Mesendoderm (in vitro differentiated cells): ENCODE measurements around the gene RPS23.

Experiments used
- DNase-seq: peaks from one replicate; pipeline ENCODE4 v3.0.0; 2013
- H2AK5ac ChIP-seq: 2 replicates; pipeline ENCODE4 v1.6.1; 2013; ENCODE audit warnings: low read length, inconsistent platforms
- H2BK120ac ChIP-seq: 2 replicates; pipeline ENCODE4 v1.6.1; 2013; ENCODE audit warnings: low read depth, mild to moderate bottlenecking, low read length, moderate library complexity, mixed read lengths
- H2BK15ac ChIP-seq: replicated peaks from 2 replicates; pipeline ENCODE4 v1.6.1; 2013; ENCODE audit warnings: low read depth, mild to moderate bottlenecking, moderate library complexity
- H2BK5ac ChIP-seq: 2 replicates; pipeline ENCODE4 v1.6.1; 2013; ENCODE audit warnings: low read length, inconsistent platforms
- H3K18ac ChIP-seq: 2 replicates; pipeline ENCODE4 v1.6.1; 2013; ENCODE audit warnings: mild to moderate bottlenecking, low read length, mixed read lengths
- H3K23ac ChIP-seq: one replicate; pipeline ENCODE4 v1.6.1; 2013; ENCODE audit warnings: low read length
- H3K27ac ChIP-seq: 2 replicates; pipeline ENCODE4 v1.5.1; 2013; ENCODE audit warnings: low read depth, mild to moderate bottlenecking, inconsistent platforms, low read length, moderate library complexity
- H3K27me3 ChIP-seq: 2 replicates; pipeline ENCODE4 v1.6.1; 2013; ENCODE audit warnings: low read length, control low read depth, mild to moderate bottlenecking, inconsistent platforms; ENCODE audit not compliant: insufficient read depth, poor library complexity
- H3K36me3 ChIP-seq: 2 replicates; pipeline ENCODE4 v1.6.1; 2013; ENCODE audit warnings: low read length, inconsistent platforms; ENCODE audit not compliant: control insufficient read depth, insufficient read depth
- H3K4ac ChIP-seq: one replicate; pipeline ENCODE4 v1.6.1; 2013; ENCODE audit warnings: low read depth, mild to moderate bottlenecking, low read length, moderate library complexity
- H3K4me1 ChIP-seq: 2 replicates; pipeline ENCODE4 v1.6.1; 2013; ENCODE audit warnings: low read depth, low read length, inconsistent platforms; ENCODE audit not compliant: control insufficient read depth
- H3K4me2 ChIP-seq: 2 replicates; pipeline ENCODE4 v1.6.1; 2013; ENCODE audit warnings: low read length
- H3K4me3 ChIP-seq: 2 replicates; pipeline ENCODE4 v1.5.1; 2013; ENCODE audit warnings: mild to moderate bottlenecking, low read length
- H3K56ac ChIP-seq: one replicate; pipeline ENCODE4 v1.6.1; 2013; ENCODE audit warnings: low read length
- H3K79me1 ChIP-seq: 2 replicates; pipeline ENCODE4 v1.6.1; 2013; ENCODE audit warnings: low read length, inconsistent platforms
- H3K79me2 ChIP-seq: 2 replicates; pipeline ENCODE4 v1.6.1; 2013; ENCODE audit warnings: mild to moderate bottlenecking, low read length; ENCODE audit not compliant: control insufficient read depth, insufficient read depth
- H3K9ac ChIP-seq: 2 replicates; pipeline ENCODE4 v1.6.1; 2013; ENCODE audit warnings: low read length, inconsistent platforms
- H4K5ac ChIP-seq: one replicate; pipeline ENCODE4 v1.6.1; 2013; ENCODE audit warnings: low read length
- H4K8ac ChIP-seq: one replicate; pipeline ENCODE4 v1.6.1; 2013; ENCODE audit warnings: low read depth, mild to moderate bottlenecking, control low read depth, low read length, moderate library complexity
- WGBS: extraction: QIAGEN DNeasy Blood & Tissue Kit; methylation state at CpG from one replicate; pipeline ENCODE4 v1.1.7; 2013; ENCODE audit warnings: low lambda C conversion rate, missing lambda C conversion rate; ENCODE audit not compliant: insufficient coverage; ENCODE audit errors: extremely low coverage; 5-methylcytosine and 5-hydroxymethylcytosine counted together

The RPS23 gene

GRCh38 chr5:82255844-82256243 lies 22.3 kb downstream of the RPS23 start:
- H3K79me1 ChIP-seq = no peaks in the 10 kb centered on the region
- no peak overlapping the region for H3K4ac ChIP-seq
- H3K36me3 ChIP-seq = no peaks in the 10 kb centered on the region
- H3K9ac ChIP-seq = no peak overlapping the region
- H3K4me2 ChIP-seq = no peak overlapping the region
- no peak overlapping the region for H4K5ac ChIP-seq
- no CpG with 5 or more reads among the region's 1 CpG for WGBS
- no peaks in the 10 kb centered on the region for H3K79me2 ChIP-seq
- no peak overlapping the region for H3K27ac ChIP-seq
- no peak overlapping the region for H3K56ac ChIP-seq
- no peak overlapping the region for H2BK5ac ChIP-seq
- H2BK15ac ChIP-seq = no peak overlapping the region
- no peak overlapping the region for H3K18ac ChIP-seq
- H3K27me3 ChIP-seq = no peaks in the 10 kb centered on the region
- no peak overlapping the region for H3K4me3 ChIP-seq
- DNase-seq = no peak
- H2BK120ac ChIP-seq = no peak overlapping the region
- H4K8ac ChIP-seq = no peak overlapping the region
- no peaks in the 10 kb centered on the region for H3K4me1 ChIP-seq
- no peak overlapping the region for H3K23ac ChIP-seq
- no peak overlapping the region for H2AK5ac ChIP-seq

GRCh38 chr5:82252744-82253143 lies 25.4 kb downstream of the RPS23 start:
- Histone ChIP-seq H3K4me2 (no peak overlapping the region), H4K8ac (no peak overlapping the region), H3K9ac (no peak overlapping the region), H4K5ac (no peak overlapping the region), H2BK15ac (no peak overlapping the region), H3K27me3 (no peaks in the 10 kb centered on the region), H2BK5ac (no peak overlapping the region), H3K79me1 (no peaks in the 10 kb centered on the region), H3K4me1 (no peaks in the 10 kb centered on the region), H3K36me3 (no peaks in the 10 kb centered on the region), H3K27ac (no peak overlapping the region), H3K23ac (no peak overlapping the region), H3K4me3 (no peak overlapping the region), H2BK120ac (no peak overlapping the region), H2AK5ac (no peak overlapping the region), H3K79me2 (no peaks in the 10 kb centered on the region), H3K56ac (no peak overlapping the region), H3K18ac (no peak overlapping the region), H3K4ac (no peak overlapping the region)
- DNase-seq = no peak

DNA sequence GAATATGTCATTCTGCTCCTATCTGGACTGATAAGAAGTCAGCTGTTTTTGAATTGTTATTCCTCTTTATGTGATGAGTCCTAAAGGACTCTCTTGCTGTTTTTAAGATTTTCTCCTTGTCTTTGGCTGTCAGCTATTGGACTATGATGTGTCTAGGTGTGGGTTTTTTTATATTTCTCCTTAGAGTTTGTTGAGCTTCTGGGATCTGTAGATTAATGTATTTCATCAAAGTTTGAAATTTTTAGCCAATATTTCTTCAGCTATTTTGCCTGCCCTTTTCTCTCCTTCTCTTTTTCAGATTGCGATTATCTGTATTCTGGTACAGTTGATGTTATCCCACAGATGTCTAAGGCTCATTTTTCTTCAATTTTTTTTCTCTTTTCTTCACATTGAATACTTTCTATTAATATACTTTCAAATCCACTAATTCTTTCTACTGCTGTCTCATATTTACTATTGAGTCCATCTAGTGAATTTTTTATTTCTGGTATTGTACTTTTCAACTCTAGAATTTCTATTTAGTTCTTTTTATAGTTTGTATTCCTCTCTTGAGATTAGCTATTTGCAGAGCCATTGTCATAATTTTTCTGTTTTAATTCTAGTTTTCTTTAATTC lies 31.1 kb downstream of the RPS23 start:
- Histone ChIP-seq H3K56ac (no peak overlapping the region), H3K4ac (no peak overlapping the region), H3K79me2 (no peaks in the 10 kb centered on the region), H3K4me2 (no peak overlapping the region), H3K4me3 (no peak overlapping the region), H3K79me1 (no peaks in the 10 kb centered on the region), H2BK15ac (no peak overlapping the region), H3K27ac (no peak overlapping the region), H3K4me1 (no peaks in the 10 kb centered on the region), H2BK5ac (no peak overlapping the region), H3K23ac (no peak overlapping the region), H3K18ac (no peak overlapping the region), H3K9ac (no peak overlapping the region), H4K5ac (no peak overlapping the region), H2BK120ac (no peak overlapping the region), H3K36me3 (no peaks in the 10 kb centered on the region), H3K27me3 (no peaks in the 10 kb centered on the region), H2AK5ac (no peak overlapping the region), H4K8ac (no peak overlapping the region)
- no CpG with 5 or more reads among the region's 1 CpG for WGBS
- no peak for DNase-seq

DNA sequence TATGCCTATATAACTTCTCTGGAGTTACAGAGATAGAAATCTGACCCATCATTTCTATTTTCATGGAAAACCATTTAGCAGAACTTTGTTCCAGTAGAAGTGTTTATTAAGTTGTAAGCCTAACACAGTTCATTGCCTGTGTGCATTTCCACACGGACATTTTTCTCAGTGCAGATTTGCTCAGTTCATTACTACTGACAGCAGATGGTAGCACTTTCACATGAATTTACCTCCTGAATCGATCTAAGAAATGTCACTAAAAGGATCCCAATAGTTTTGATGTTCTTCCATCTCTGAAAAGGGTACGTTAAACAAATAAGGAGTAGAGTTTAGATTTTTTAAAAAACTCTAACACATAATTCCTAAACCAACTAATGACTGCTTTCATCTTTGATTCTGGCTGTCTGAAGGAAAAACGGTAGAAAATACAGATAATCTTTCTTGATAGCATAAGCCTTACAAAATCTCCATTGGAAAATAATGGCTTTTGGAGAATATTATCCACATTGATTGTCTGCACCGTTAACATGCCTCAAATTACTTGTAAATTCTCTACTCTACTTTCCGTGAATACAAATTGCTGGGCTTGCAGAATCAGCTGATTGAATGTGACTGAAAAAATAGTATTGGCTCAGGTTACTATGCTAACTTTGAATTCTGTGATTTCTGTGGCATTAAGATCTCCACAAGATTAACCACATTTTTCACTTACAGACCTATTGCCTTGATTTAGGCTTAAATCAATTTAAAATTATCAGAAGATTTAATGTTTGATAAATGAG lies 33.1 kb downstream of the RPS23 start:
- Histone ChIP-seq H3K4me1 (no peaks in the 10 kb centered on the region), H3K79me1 (no peaks in the 10 kb centered on the region), H3K36me3 (no peaks in the 10 kb centered on the region), H2AK5ac (no peak overlapping the region), H2BK15ac (no peak overlapping the region), H3K18ac (no peak overlapping the region), H3K79me2 (no peaks in the 10 kb centered on the region), H3K23ac (no peak overlapping the region), H4K8ac (no peak overlapping the region), H3K4me2 (no peak overlapping the region), H3K4ac (no peak overlapping the region), H3K27ac (no peak overlapping the region), H3K4me3 (no peak overlapping the region), H3K27me3 (no peaks in the 10 kb centered on the region), H2BK5ac (no peak overlapping the region), H4K5ac (no peak overlapping the region), H2BK120ac (no peak overlapping the region), H3K56ac (no peak overlapping the region), H3K9ac (no peak overlapping the region)
- WGBS = no CpG with 5 or more reads among the region's 6 CpGs
- no peak for DNase-seq

- H3K23ac ChIP-seq = no peak overlapping the region
- H3K79me1 ChIP-seq = no peaks in the 10 kb centered on the region
- H2BK15ac ChIP-seq = no peak overlapping the region
- H3K4ac ChIP-seq = no peak overlapping the region
- no CpG with 5 or more reads among the region's 2 CpGs for WGBS
- DNase-seq = no peak
- H3K27ac ChIP-seq = no peak overlapping the region
- H3K4me3 ChIP-seq = no peak overlapping the region
- no peak overlapping the region for H3K9ac ChIP-seq
- no peaks in the 10 kb centered on the region for H3K36me3 ChIP-seq
- H2BK120ac ChIP-seq = no peak overlapping the region
- no peak overlapping the region for H2AK5ac ChIP-seq
- H2BK5ac ChIP-seq = no peak overlapping the region
- H3K56ac ChIP-seq = no peak overlapping the region
- H3K4me1 ChIP-seq = no peaks in the 10 kb centered on the region
- H3K18ac ChIP-seq = no peak overlapping the region
- no peaks in the 10 kb centered on the region for H3K27me3 ChIP-seq
- no peaks in the 10 kb centered on the region for H3K79me2 ChIP-seq
- H4K5ac ChIP-seq = no peak overlapping the region
- H3K4me2 ChIP-seq = no peak overlapping the region
- no peak overlapping the region for H4K8ac ChIP-seq
These were observed 34.0 kb downstream of the RPS23 start for GRCh38 chr5:82244151-82244550.

GRCh38 chr5:82234885-82235284 lies 43.3 kb downstream of the RPS23 start:
- WGBS = no CpG with 5 or more reads among the region's 5 CpGs

More at GRCh38 chr5:82234885-82235284, 43.3 kb downstream of the RPS23 start:
- Histone ChIP-seq H3K27ac (no peak overlapping the region), H3K36me3 (no peaks in the 10 kb centered on the region), H4K5ac (no peak overlapping the region), H2AK5ac (no peak overlapping the region), H3K79me1 (no peaks in the 10 kb centered on the region), H3K4me2 (no peak overlapping the region), H4K8ac (no peak overlapping the region), H3K18ac (no peak overlapping the region), H3K56ac (no peak overlapping the region), H2BK5ac (no peak overlapping the region), H3K4me3 (no peak overlapping the region), H2BK120ac (no peak overlapping the region), H3K79me2 (no peaks in the 10 kb centered on the region), H3K9ac (no peak overlapping the region), H2BK15ac (no peak overlapping the region), H3K27me3 (no peaks in the 10 kb centered on the region), H3K4ac (no peak overlapping the region), H3K4me1 (no peaks in the 10 kb centered on the region), H3K23ac (no peak overlapping the region)
- DNase-seq = no peak
